ENCODE results near the gene B9D1. TPM values are rescaled to one million over a fixed set of nuclear protein-coding genes. Genes with fewer than 3 reads are reported as not detected.
A peak's percentile ranks its signal among the peaks of the same experiment; 100 is the strongest.

The B9D1 gene
- total RNA-seq, 2 experiments from 2014 or later, result 1.1 to 2.6 TPM

DNA sequence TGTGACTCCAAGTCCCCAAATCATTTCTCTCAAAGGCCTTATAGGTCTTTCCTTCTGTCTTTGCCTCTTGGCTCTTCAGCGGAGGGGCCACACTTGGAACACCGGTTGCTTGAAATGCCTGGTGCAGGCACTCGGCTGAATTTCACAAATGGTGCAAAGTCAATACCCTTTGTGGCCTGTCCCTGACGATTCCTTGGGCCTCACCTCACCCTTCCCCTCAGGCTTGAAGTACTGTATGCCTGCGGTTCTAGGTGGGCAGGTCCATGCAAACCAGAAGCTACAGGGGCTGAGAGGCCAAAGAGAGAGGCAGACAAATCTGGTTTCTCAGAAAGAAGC, 4.1 kb upstream of the B9D1 start:
- ATAC-seq (no peak), DNase-seq (no peak)
- Mint-ChIP-seq H3K27ac (no peak overlapping the region), H3K9me3 (ENCODE audit: low read depth) (no peaks in the 10 kb centered on the region), H3K27me3 (peaks cover 16% of the 10 kb centered on the region), H3K4me3 (no peak overlapping the region), H3K4me1 (peaks cover 42% of the 10 kb centered on the region), H3K36me3 (no peaks in the 10 kb centered on the region)
- CTCF ChIA-PET, result interaction anchor here (0.8 to 8.9 kb wide), 3 partner anchors 80 to 101 kb away, joined by 3 to 114 read pairs (median 3); no protein-coding TSS in a partner anchor

GRCh38 chr17:19365833-19366636, 3.5 kb upstream of the B9D1 start:
- CTCF ChIA-PET, result interaction anchor here (0.6 to 8.9 kb wide), 11 partner anchors 12 to 418 kb away, joined by 3 to 114 read pairs (median 3); partner anchors contain the start of genes ALDH3A2 and MAPK7
- H3K36me3 Mint-ChIP-seq, result no peaks in the 10 kb centered on the region
- no peaks in the 10 kb centered on the region for H3K9me3 Mint-ChIP-seq (ENCODE audit: low read depth)
- peaks cover 16% of the 10 kb centered on the region for H3K27me3 Mint-ChIP-seq
- H3K4me3 Mint-ChIP-seq, result no peak overlapping the region
- DNase-seq (no peak), ATAC-seq (no peak)
- H3K4me1 Mint-ChIP-seq, result peaks cover 37% of the 10 kb centered on the region
- no peak overlapping the region for H3K27ac Mint-ChIP-seq

- CTCF ChIA-PET, result interaction anchor here (0.6 to 8.9 kb wide), 12 partner anchors 9 to 1503 kb away, joined by 3 to 114 read pairs (median 4); partner anchors contain the start of genes ALDH3A2 and MAPK7
- H3K4me1 Mint-ChIP-seq, result peaks cover 31% of the 10 kb centered on the region
- H3K9me3 Mint-ChIP-seq (ENCODE audit: low read depth), result no peaks in the 10 kb centered on the region
- no peak overlapping the region for H3K27ac Mint-ChIP-seq
- H3K4me3 Mint-ChIP-seq, result no peak overlapping the region
- no peak for DNase-seq
- no peaks in the 10 kb centered on the region for H3K36me3 Mint-ChIP-seq
- no peak for ATAC-seq
- peaks cover 16% of the 10 kb centered on the region for H3K27me3 Mint-ChIP-seq
Observed at GRCh38 chr17:19365499-19365817, 2.9 kb upstream of the B9D1 start.

DNA sequence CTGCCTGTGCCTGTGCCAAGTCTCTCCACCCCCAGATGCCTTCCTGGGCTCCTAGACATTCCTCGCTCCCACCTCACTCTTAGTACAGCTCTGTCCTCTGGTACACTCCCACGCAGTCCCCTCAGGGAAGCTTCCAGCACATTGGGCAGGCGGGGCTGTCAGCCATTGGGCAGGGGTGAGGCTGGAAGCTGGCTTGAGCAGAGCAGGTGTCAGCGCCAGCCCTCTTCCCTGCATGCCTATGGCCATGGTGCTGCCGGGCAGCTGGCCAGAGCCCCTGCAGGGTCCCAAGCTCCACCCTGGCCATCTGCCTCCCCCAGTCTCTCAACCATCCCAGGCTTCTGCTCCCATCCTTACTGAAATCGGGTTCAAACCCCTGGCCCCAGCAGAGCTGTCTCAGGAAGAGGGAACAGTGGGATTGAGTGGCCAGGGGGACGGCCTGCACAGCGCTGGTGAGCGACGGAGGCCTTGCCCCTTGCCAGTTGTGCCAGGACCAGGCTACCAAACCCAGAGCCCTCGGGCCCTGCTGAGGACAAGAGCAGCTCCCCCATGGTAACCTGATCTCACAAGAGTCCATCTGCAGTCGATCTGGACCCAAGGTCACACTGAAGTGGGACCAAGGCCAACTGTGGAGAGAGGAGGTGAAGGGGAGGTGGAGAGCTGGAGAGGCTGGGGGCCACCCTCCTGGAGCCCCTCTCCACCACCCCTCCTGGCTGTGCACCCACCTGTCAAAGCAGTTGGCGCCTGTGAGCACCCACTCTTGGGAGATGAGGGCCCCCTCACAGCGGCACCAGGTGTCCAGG, 2.4 kb upstream of the B9D1 start:
- no peak for ATAC-seq
- Mint-ChIP-seq H3K36me3 (no peaks in the 10 kb centered on the region), H3K4me1 (peaks cover 25% of the 10 kb centered on the region), H3K27me3 (peaks cover 16% of the 10 kb centered on the region), H3K9me3 (ENCODE audit: low read depth) (no peaks in the 10 kb centered on the region), H3K27ac (no peak overlapping the region), H3K4me3 (no peak overlapping the region)
- CTCF ChIA-PET, result interaction anchor here (0.6 to 8.9 kb wide), 9 partner anchors 10 to 1503 kb away, joined by 3 to 114 read pairs (median 4); partner anchors contain the start of genes ALDH3A2 and MAPK7
- DNase-seq, result no peak

DNA sequence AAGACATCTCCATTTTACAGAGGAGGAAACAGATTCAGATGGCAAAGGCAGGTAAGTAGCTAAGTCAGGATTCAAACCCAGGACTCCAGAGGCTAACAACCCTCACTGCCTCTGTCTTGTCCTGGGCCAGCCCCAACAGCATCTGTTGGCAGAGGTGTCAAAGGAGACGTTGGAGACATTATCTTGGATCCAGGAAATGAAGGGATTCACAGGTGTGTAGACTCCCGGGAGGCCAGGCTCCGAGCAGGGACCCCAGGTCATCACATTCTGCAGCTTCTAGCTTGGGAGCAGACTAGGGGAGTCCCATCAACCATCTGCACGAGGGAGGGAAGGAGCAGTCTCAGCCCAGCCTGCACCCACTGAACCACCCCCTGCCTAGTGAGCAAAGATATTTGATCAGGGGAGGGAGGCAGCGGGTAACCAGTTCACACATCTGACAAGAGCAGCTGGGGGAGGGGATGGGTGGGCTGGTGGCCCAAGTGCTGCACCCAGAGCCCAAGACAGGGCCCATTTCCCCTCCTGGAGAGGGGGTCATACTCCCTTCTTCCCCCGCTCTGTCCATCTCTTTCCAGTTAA, 1.0 kb upstream of the B9D1 start:
- peaks cover 16% of the 10 kb centered on the region for H3K27me3 Mint-ChIP-seq
- H3K36me3 Mint-ChIP-seq, result no peaks in the 10 kb centered on the region
- peaks cover 14% of the 10 kb centered on the region for H3K4me1 Mint-ChIP-seq
- no peak for ATAC-seq
- H3K4me3 Mint-ChIP-seq, result no peak overlapping the region
- CTCF ChIA-PET, result interaction anchor here (0.9 to 8.9 kb wide), 34 partner anchors 8 to 647 kb away, joined by 3 to 114 read pairs (median 6); partner anchors contain the start of genes AKAP10 and MAPK7
- H3K9me3 Mint-ChIP-seq (ENCODE audit: low read depth), result no peaks in the 10 kb centered on the region
- DNase-seq, result no peak
- H3K27ac Mint-ChIP-seq, result no peak overlapping the region

DNA sequence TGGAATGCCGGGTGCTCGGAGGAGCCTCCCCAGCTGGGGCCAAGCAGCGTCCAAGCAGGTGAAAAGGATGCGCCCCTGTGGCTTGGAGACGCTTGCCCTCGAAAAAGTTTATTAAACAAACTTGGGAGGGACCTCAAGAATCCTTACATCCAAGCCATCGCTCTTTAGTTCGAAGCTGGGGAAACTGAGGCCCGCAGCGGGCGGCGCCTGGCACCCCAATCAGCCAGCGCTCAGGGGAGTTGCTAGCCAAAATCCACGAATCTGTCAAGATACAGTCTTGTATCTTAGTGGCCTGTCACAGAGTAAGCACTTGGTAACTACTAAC, 553 bp upstream of the B9D1 start:
- Mint-ChIP-seq H3K9me3 (ENCODE audit: low read depth) (no peaks in the 10 kb centered on the region), H3K27ac (no peak overlapping the region), H3K36me3 (no peaks in the 10 kb centered on the region), H3K4me3 (peak overlapping the region; percentile 81), H3K27me3 (peaks cover 16% of the 10 kb centered on the region), H3K4me1 (peaks cover 10% of the 10 kb centered on the region)
- DNase-seq, result no peak
- CTCF ChIA-PET, result interaction anchor here (0.7 to 8.9 kb wide), 43 partner anchors 9 to 647 kb away, joined by 3 to 114 read pairs (median 5); partner anchors contain the start of genes AKAP10, ALDH3A2 and MAPK7
- no peak for ATAC-seq

DNA sequence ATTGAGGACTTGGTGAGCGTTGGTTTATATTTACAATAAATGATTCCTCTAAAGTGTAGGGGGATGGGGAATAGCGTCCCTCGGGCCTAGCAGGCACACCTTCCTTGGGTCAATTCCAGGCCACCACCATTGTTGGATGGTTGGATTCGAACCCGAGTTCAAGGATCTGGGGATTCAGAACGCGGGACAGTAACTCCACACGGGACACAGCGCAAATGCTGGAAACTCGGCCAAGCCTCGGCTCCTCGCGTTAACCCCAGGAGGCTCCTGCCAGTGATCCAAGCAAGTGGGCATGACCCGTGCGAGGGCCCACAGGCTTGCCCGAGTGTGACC, 613 bp downstream of the B9D1 start:
- H3K27ac Mint-ChIP-seq, result no peak overlapping the region
- DNase-seq, result no peak
- H3K4me1 Mint-ChIP-seq, result peaks cover 10% of the 10 kb centered on the region
- CTCF ChIA-PET, result interaction anchor here (1.0 to 8.9 kb wide), 12 partner anchors 13 to 401 kb away, joined by 4 to 114 read pairs (median 6); partner anchors contain the start of genes ALDH3A2 and MAPK7
- H3K27me3 Mint-ChIP-seq, result peaks cover 16% of the 10 kb centered on the region
- no peak for ATAC-seq
- peak overlapping the region; percentile 36 for H3K4me3 Mint-ChIP-seq
- no peaks in the 10 kb centered on the region for H3K9me3 Mint-ChIP-seq (ENCODE audit: low read depth)
- no peaks in the 10 kb centered on the region for H3K36me3 Mint-ChIP-seq

DNA sequence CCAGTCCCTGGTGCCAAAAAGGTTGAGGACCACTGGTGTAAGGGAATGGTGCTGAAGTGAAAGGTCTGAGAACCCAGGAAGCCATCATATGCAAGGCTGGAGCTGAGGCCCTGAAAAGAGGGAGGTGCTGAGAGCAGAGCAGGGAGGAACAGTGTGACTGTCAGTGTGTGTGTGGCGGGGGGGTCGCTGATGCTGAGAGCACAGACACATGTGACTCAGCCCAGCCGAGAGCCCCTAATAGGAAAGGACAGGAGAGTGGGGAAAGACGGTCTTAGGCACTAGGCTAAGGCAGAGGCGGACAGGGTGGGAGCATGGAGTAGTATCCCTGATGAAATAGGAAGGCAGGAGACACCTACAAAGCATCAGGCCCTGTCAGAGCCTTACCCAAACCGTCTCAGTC, 1.2 kb downstream of the B9D1 start:
- DNase-seq (no peak), ATAC-seq (no peak)
- no peaks in the 10 kb centered on the region for H3K36me3 Mint-ChIP-seq
- peaks cover 16% of the 10 kb centered on the region for H3K27me3 Mint-ChIP-seq
- no peaks in the 10 kb centered on the region for H3K9me3 Mint-ChIP-seq (ENCODE audit: low read depth)
- no peak overlapping the region for H3K4me3 Mint-ChIP-seq
- CTCF ChIA-PET, result interaction anchor here (1.0 to 8.9 kb wide), 3 partner anchors 14 to 86 kb away, joined by 4 to 114 read pairs (median 46); partner anchors contain the start of gene MAPK7
- peaks cover 10% of the 10 kb centered on the region for H3K4me1 Mint-ChIP-seq
- no peak overlapping the region for H3K27ac Mint-ChIP-seq

DNA sequence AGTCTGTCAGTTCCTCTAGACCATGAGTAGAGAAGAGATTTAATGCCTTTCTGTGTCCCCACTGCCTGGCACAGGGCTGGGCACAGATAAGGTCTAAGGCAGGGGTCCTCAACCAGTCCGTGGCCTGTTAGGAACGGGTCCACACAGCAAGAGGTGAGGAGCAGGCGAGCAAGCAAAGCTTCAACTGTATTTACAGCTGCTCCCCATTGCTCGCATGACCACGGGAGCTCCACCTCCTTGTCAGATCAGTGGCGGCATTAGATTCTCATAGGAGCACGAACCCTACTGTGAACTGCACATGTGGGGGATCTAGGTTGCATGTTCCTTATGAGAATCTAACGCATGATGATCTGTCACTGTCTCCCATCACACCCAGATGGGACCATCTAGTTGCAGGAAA, 1.8 kb downstream of the B9D1 start:
- peaks cover 10% of the 10 kb centered on the region for H3K4me1 Mint-ChIP-seq
- no peaks in the 10 kb centered on the region for H3K36me3 Mint-ChIP-seq
- ATAC-seq (no peak), DNase-seq (no peak)
- CTCF ChIA-PET, result interaction anchor here (8.9 kb wide), 1 partner anchor 87 kb away, joined by 114 read pairs; no protein-coding TSS in a partner anchor
- no peak overlapping the region for H3K27ac Mint-ChIP-seq
- H3K4me3 Mint-ChIP-seq, result no peak overlapping the region
- no peaks in the 10 kb centered on the region for H3K9me3 Mint-ChIP-seq (ENCODE audit: low read depth)
- peaks cover 11% of the 10 kb centered on the region for H3K27me3 Mint-ChIP-seq

GRCh38 chr17:19359856-19360255, 2.7 kb downstream of the B9D1 start:
- Mint-ChIP-seq H3K9me3 (ENCODE audit: low read depth) (no peaks in the 10 kb centered on the region), H3K36me3 (no peaks in the 10 kb centered on the region), H3K4me1 (peaks cover 10% of the 10 kb centered on the region), H3K4me3 (no peak overlapping the region), H3K27me3 (peaks cover 8% of the 10 kb centered on the region), H3K27ac (no peak overlapping the region)
- ATAC-seq (no peak), DNase-seq (no peak)
- CTCF ChIA-PET, result interaction anchor here (8.9 kb wide), 1 partner anchor 88 kb away, joined by 114 read pairs; no protein-coding TSS in a partner anchor

DNA sequence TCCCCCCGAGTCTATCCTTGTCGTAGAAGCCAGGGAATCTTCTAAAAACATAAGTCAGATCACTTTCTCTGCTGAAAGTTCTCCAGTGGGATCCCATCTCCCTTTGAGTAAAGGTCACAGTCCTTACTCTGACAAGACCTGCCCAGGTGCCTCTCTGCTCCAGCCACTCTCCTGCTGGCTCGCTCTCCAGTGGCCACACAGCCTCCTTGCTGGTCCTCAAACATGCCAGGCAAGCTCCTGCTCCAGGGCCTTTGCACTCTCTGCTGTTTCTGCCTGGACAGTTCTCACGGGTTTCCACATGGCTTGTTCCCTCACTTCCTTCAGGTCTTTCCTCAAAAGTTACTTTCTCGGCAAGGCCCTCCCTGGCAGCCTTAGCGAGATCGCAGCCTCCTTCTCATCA, 3.4 kb downstream of the B9D1 start:
- Mint-ChIP-seq H3K4me3 (no peak overlapping the region), H3K27ac (no peak overlapping the region), H3K4me1 (peaks cover 10% of the 10 kb centered on the region), H3K27me3 (peaks cover 7% of the 10 kb centered on the region), H3K36me3 (no peaks in the 10 kb centered on the region), H3K9me3 (ENCODE audit: low read depth) (no peaks in the 10 kb centered on the region)
- ATAC-seq (no peak), DNase-seq (no peak)
- CTCF ChIA-PET, result interaction anchor here (8.9 kb wide), 1 partner anchor 88 kb away, joined by 114 read pairs; no protein-coding TSS in a partner anchor

- Mint-ChIP-seq H3K27me3 (peaks cover 6% of the 10 kb centered on the region), H3K4me3 (no peak overlapping the region), H3K9me3 (ENCODE audit: low read depth) (no peaks in the 10 kb centered on the region), H3K27ac (no peak overlapping the region), H3K36me3 (no peaks in the 10 kb centered on the region), H3K4me1 (peaks cover 5% of the 10 kb centered on the region)
- ATAC-seq (no peak), DNase-seq (no peak)
- CTCF ChIA-PET, result interaction anchor here (1.2 to 8.9 kb wide), 2 partner anchors 12 to 90 kb away, joined by 3 to 114 read pairs; no protein-coding TSS in a partner anchor
Observed at GRCh38 chr17:19357761-19358160, 4.8 kb downstream of the B9D1 start.

DNA sequence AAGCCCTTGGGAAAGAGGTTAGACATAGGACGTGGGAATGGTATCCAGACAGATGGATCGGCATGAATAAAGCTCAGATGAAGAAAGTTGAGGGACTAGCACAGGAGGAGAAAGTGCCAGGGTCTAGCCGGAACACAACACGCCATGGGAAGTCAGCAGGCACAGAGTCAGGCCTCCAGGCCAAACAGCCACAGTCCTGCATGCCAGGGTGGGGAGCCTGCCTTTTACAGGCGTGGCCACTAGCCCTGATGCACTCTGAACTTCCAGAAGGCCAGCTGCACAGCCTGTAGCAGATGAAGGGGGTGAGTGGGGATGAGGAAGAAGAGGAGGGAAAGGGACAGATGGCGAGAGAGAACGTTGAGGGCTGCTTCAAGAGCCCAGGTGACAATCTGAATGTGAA, 5.2 kb downstream of the B9D1 start:
- CTCF ChIA-PET, result no interaction called here
- Mint-ChIP-seq H3K36me3 (no peaks in the 10 kb centered on the region), H3K27ac (no peak overlapping the region), H3K9me3 (ENCODE audit: low read depth) (no peaks in the 10 kb centered on the region), H3K4me1 (peaks cover 5% of the 10 kb centered on the region), H3K27me3 (peaks cover 6% of the 10 kb centered on the region), H3K4me3 (no peak overlapping the region)
- ATAC-seq (no peak), DNase-seq (no peak)
